ENCODE measurements around the gene LONRF2. TPM values are rescaled to one million over a fixed set of nuclear protein-coding genes. Genes with fewer than 3 reads are reported as not detected.

Gene LONRF2
- total and polyA plus RNA-seq, 2 of the 4 experiments (the other 2 are of a cell fraction) = 0.19 to 0.54 TPM

GRCh38 chr2:100278501-100278900 lies 43.8 kb downstream of the LONRF2 start:
- H3K27me3 ChIP-seq (ENCODE audit: control insufficient read depth, insufficient read depth, low read length) = peaks cover 21% of the 10 kb centered on the region
- no peak overlapping the region for H3K4ac ChIP-seq (ENCODE audit: low read depth, low read length)
- no peak overlapping the region for H3K56ac ChIP-seq (ENCODE audit: extremely low read depth, insufficient read depth, low read length)
- H3K79me1 ChIP-seq (ENCODE audit: low read depth in 1 of 2, low read length in 2 of 2) = no peaks in the 10 kb centered on the region
- no peak overlapping the region for H2BK15ac ChIP-seq (ENCODE audit: low read depth, low read length)
- in situ Hi-C loops (cut with MboI; ENCODE audit: low sequenced_read_pairs) = no loop called here
- H3K4me3 ChIP-seq (ENCODE audit: insufficient read depth, low read depth, low read length) = no peak overlapping the region
- no peak overlapping the region for H2AK5ac ChIP-seq (ENCODE audit: low read depth, low read length)
- H2AK9ac ChIP-seq (replicated peaks; ENCODE audit: low read depth, low read length, poor library complexity) = peak overlapping the region; percentile 11
- H3K9me3 ChIP-seq (ENCODE audit: control insufficient read depth, insufficient read depth, low read length) = no peaks in the 10 kb centered on the region
- DNase-seq = no peak
- intact Hi-C loops (cut with micrococcal nuclease) = no loop called here
- no peak overlapping the region for H3K23ac ChIP-seq (ENCODE audit: low read depth, low read length)
- CTCF ChIA-PET = no interaction called here
- no peak overlapping the region for H2BK5ac ChIP-seq (ENCODE audit: low read depth, low read length, poor library complexity, severe bottlenecking)
- H2BK120ac ChIP-seq (ENCODE audit: low read depth, low read length) = no peak overlapping the region
- no peaks in the 10 kb centered on the region for H3K36me3 ChIP-seq (ENCODE audit: control insufficient read depth, insufficient read depth, low read length)
- no peak overlapping the region for H3K27ac ChIP-seq (ENCODE audit: insufficient read depth, low read length)
- H2AFZ ChIP-seq (replicated peaks; ENCODE audit: low read length, poor library complexity) = no peak overlapping the region
- no peak overlapping the region for H4K5ac ChIP-seq (ENCODE audit: low read depth, low read length)
- H3K4me1 ChIP-seq (ENCODE audit: control insufficient read depth, insufficient read depth, low read length) = no peaks in the 10 kb centered on the region
- BruUV-seq (replicated peaks) = no TSS peak
- H3K9ac ChIP-seq (ENCODE audit: low read depth, low read length) = no peak overlapping the region
- ATAC-seq (ENCODE audit: low read depth) = no peak
- no peak overlapping the region for H4K8ac ChIP-seq (ENCODE audit: low read depth in 2 of 2, low read length in 2 of 2)
- TF ChIP-seq RAD21 (IDR thresholded peaks at IDR 0.05; ENCODE audit: low read length) (no peak), POLR2A (IDR thresholded peaks at IDR 0.05; ENCODE audit: low read depth, low read length) (no peak), CEBPB (IDR thresholded peaks at IDR 0.05; ENCODE audit: low read depth, low read length) (no peak), MAFK (IDR thresholded peaks at IDR 0.05; ENCODE audit: low read depth, low read length) (no peak), USF2 (IDR thresholded peaks at IDR 0.05; ENCODE audit: low read depth, low read length) (no peak), FOS (IDR thresholded peaks at IDR 0.05; ENCODE audit: low read depth, low read length) (no peak), CHD1 (IDR thresholded peaks at IDR 0.05; ENCODE audit: low read depth, low read length) (no peak), RFX5 (IDR thresholded peaks at IDR 0.05; ENCODE audit: low read depth, low read length) (no peak), MAZ (IDR thresholded peaks at IDR 0.05; ENCODE audit: borderline replicate concordance, low read depth, low read length) (no peak)
- POLR2A ChIA-PET (ENCODE audit: unreplicated experiment) = no interaction called here
- no peak overlapping the region for H2BK20ac ChIP-seq (ENCODE audit: low read depth, low read length)
- H3K18ac ChIP-seq (ENCODE audit: low read depth, low read length) = no peak overlapping the region
- no peaks in the 10 kb centered on the region for H3K9me1 ChIP-seq (ENCODE audit: insufficient read depth, low read length)
- no peak overlapping the region for H4K91ac ChIP-seq (ENCODE audit: insufficient read depth, low read depth, low read length)
- 83% methylated on average over 12 of the region's 12 CpGs; no CpG with 5 or more reads in 1 of the 2 experiments for WGBS, 2 experiments (ENCODE audit: extremely low coverage in 2 of 2, insufficient read length in 1 of 2)
- H4K20me1 ChIP-seq (ENCODE audit: insufficient read depth, low read length) = no peaks in the 10 kb centered on the region
- H3K14ac ChIP-seq (replicated peaks; ENCODE audit: low read depth, low read length) = no peak overlapping the region
- no peak overlapping the region for H3K4me2 ChIP-seq (ENCODE audit: low read depth, low read length)
- dilution Hi-C loops (cut with HindIII; ENCODE audit: low sequenced_read_pairs, unreplicated experiment) = no loop called here

All from IMR-90 (cell line).